ENCODE results near the gene CD8A.

Gene CD8A

DNA sequence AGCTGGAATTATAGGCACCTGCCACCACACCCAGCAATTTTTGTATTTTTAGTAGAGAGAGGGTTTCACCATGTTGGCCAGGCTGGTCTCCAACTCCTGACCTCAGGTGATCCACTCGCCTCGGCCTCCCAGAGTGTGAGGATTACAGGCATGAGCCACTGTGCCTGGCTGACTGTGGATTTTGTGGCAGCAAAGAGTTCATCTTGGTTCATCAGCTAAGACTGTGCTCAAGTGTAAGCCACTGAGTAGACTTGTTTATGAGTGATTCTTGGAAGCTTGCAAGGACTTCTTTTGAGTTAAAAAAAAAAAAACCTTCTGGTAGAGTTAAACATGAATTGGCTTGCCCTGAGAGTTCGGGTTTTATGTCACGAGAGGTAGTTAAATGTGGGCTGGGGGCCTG, 36.2 kb upstream of the CD8A start:
- TF ChIP-seq, protein P1, sequence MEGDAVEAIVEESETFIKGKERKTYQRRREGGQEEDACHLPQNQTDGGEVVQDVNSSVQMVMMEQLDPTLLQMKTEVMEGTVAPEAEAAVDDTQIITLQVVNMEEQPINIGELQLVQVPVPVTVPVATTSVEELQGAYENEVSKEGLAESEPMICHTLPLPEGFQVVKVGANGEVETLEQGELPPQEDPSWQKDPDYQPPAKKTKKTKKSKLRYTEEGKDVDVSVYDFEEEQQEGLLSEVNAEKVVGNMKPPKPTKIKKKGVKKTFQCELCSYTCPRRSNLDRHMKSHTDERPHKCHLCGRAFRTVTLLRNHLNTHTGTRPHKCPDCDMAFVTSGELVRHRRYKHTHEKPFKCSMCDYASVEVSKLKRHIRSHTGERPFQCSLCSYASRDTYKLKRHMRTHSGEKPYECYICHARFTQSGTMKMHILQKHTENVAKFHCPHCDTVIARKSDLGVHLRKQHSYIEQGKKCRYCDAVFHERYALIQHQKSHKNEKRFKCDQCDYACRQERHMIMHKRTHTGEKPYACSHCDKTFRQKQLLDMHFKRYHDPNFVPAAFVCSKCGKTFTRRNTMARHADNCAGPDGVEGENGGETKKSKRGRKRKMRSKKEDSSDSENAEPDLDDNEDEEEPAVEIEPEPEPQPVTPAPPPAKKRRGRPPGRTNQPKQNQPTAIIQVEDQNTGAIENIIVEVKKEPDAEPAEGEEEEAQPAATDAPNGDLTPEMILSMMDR (IDR thresholded peaks at IDR 0.05; ENCODE audit: control insufficient read depth, extremely low read depth, insufficient read depth), result no peak

DNA sequence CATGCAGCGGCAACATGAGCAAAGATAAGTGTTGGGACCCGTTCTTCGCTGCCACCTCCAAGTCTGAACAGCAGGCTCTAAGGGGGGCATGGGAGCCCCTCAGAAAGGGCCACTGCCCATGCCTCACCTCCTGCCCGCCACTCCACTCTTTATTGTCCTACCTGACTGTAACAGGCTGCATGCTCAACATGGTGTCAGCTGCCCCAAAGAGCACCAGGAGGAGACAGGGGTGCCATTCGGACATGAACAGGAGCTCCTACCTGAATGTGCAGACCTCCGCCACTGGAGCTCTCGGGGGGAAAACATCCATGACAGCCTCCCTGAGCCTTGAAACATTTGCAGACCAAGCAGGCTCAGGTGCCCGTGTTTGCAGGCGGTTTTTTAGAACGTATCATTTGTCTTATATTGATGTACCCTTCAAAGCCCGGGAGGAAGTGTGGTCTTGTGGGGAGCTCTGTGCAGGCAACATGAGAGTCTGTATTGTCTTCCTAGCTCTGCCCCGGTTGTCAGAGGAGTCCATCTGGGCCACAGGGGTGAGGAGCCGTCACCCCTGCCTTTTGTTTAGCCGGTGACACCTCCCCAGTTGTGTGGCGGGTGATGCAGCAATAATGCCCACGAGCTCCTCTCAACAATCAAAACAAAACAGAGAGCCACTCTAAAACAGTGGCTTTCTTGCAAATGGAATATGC, 35.1 kb upstream of the CD8A start:
- TF ChIP-seq, protein P1 (IDR thresholded peaks at IDR 0.05; ENCODE audit: control insufficient read depth, extremely low read depth, insufficient read depth), result no peak
- no peak overlapping the region for H3K4me3 ChIP-seq (ENCODE audit: low read depth, low read length)
- no peak for DNase-seq (ENCODE audit: low read depth)

More for the DNA sequence above, 36.2 kb upstream of the CD8A start:
- DNase-seq (ENCODE audit: low read depth), result no peak
- H3K4me3 ChIP-seq (ENCODE audit: low read depth, low read length), result no peak overlapping the region

DNA sequence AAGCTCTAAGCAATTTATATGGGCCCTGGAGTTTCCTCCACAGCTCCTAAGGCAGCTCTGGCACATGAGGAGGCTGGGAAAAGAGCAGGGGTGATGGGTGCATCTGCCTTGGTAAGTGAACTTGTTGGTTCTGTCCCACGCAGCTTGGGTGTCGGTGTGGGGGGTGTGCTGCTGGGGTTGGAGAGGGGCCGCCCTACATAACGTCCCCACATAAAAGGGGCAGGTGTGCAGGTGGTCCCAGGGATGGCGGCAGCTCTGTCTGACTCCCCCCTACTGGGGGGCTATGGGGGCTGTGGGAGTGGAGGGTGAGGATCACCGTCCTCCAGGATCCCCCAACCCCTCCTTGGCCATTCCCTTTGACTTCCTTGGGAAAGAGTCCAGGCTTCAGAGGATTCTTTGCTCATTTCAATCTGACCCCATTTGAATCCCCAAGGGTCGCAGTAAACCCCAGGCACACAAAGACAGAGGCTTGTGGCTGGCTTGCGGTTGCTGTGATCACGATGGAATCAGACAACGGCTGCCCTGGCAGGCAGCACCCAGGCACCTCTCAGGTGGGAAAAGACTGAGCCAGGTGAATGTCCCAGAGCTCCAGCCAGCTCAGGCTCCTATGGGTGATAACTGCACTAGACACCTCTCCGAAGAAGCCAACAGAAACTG, 34.5 kb upstream of the CD8A start:
- DNase-seq (ENCODE audit: low read depth), result no peak
- H3K4me3 ChIP-seq (ENCODE audit: low read depth, low read length), result no peak overlapping the region
- TF ChIP-seq, protein P1 (IDR thresholded peaks at IDR 0.05; ENCODE audit: control insufficient read depth, extremely low read depth, insufficient read depth), result no peak

DNA sequence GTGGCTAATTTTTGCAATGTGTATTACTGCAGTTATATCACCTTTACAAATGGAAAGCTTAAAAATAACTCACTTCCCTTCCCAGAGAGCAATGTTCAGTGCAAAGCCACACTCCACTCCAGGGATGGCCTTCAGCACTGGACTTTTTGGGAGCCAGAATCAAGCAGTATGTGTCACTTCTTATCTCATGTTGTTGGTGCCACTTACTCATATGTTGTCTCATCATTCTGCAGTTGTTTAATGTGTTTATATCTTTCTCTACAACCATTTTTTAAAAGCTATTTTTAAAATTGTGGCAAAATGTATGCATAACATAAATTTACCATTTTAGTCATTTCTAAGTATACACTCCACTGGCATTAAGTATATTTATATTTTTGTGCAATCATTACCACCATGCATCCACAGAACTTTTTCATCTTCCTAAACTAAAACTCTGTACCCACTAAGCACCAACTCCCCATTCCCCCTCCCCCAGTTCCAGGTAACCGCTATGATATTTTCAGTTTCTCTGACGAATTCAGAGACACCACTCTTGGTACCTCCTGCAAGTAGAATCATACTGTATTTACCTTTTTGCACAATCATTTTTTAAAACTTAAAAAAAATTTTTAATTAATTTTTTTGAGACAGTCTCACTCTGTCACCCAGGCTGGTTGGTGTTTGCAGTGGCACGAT, 32.1 kb upstream of the CD8A start:
- no peak overlapping the region for H3K4me3 ChIP-seq (ENCODE audit: low read depth, low read length)
- DNase-seq (ENCODE audit: low read depth), result no peak
- TF ChIP-seq, protein P1 (IDR thresholded peaks at IDR 0.05; ENCODE audit: control insufficient read depth, extremely low read depth, insufficient read depth), result no peak

DNA sequence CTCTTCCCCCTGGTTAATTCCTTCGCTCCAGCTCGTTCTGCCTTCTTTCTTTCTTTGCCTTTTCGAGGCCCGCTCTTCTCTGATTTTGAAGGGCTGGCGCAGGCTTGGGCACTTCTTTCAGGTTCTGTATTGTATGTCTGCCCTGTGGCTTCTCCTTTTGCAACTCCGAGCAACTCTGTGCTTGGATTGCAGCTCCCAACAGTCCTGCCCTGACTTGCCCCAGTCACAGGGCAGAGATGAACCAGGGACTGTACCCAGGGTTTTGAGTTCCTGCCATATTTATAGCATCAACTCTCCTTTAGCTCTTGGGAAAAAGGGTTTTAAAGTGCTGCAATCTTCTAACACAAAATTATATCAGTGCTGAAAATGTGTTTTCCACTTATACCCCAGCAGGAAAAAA, 31.1 kb upstream of the CD8A start:
- no peak for DNase-seq (ENCODE audit: low read depth)
- TF ChIP-seq, protein P1 (IDR thresholded peaks at IDR 0.05; ENCODE audit: control insufficient read depth, extremely low read depth, insufficient read depth), result no peak
- no peak overlapping the region for H3K4me3 ChIP-seq (ENCODE audit: low read depth, low read length)

DNA sequence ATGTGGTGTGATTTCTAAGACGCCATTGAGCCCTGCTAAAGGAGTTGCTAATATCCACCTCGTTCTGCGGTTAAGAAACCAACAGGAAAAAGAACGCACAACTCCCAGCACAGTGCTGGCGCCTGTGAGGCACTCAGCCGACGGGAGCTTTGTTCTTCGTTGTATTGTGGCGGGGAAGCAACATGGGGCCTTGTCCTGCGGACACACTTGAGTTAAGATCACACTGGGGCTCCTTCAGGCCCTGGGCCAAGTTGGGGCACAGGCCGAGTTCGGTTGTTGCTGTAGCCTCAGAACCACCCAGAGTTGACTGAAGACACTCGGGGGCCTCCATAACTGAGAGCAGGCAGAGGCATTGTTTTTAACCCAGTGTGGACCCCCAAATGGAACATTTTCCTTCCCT, 30.6 kb upstream of the CD8A start:
- H3K4me3 ChIP-seq (ENCODE audit: low read depth, low read length), result no peak overlapping the region
- TF ChIP-seq, protein P1 (IDR thresholded peaks at IDR 0.05; ENCODE audit: control insufficient read depth, extremely low read depth, insufficient read depth), result no peak
- DNase-seq (ENCODE audit: low read depth), result no peak
